ENCODE measurements around the gene LAIR2.

DNA sequence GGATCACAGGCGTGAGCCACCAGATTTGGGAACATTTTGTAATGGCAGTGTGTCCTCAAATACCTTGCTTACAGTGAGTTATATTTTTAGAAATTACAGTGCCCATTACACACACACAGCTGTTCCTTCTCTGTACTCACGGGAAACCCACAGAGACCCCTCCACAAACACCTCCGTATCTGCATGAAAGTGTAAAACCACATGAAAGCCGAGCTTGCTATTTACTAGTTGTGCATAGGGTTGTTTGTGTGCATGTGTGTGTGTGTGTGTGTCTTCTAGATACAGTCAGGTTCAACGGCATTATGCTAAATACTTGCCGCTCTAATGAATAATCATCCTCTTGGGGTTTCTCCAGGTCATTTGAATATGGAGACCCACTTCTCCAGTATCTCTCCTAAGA lies 48.7 kb downstream of the LAIR2 start:
- TF ChIP-seq, protein P1, sequence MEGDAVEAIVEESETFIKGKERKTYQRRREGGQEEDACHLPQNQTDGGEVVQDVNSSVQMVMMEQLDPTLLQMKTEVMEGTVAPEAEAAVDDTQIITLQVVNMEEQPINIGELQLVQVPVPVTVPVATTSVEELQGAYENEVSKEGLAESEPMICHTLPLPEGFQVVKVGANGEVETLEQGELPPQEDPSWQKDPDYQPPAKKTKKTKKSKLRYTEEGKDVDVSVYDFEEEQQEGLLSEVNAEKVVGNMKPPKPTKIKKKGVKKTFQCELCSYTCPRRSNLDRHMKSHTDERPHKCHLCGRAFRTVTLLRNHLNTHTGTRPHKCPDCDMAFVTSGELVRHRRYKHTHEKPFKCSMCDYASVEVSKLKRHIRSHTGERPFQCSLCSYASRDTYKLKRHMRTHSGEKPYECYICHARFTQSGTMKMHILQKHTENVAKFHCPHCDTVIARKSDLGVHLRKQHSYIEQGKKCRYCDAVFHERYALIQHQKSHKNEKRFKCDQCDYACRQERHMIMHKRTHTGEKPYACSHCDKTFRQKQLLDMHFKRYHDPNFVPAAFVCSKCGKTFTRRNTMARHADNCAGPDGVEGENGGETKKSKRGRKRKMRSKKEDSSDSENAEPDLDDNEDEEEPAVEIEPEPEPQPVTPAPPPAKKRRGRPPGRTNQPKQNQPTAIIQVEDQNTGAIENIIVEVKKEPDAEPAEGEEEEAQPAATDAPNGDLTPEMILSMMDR (IDR thresholded peaks at IDR 0.05) = no peak
- TF ChIP-seq EZH2phosphoT487 (IDR thresholded peaks at IDR 0.05) = no peak

Data from neural progenitor cell (in vitro differentiated cells).